Keratinocyte (primary cell): ENCODE results near the gene KATNA1. TPM values are rescaled to one million over a fixed set of nuclear protein-coding genes. Genes with fewer than 3 reads are reported as not detected.

Source experiments
- DNase-seq: peaks from one replicate; pipeline ENCODE4 v3.0.0-alpha.2; 2011; ENCODE audit warnings: low read depth, missing footprints, low spot score
- FAIRE-seq: peaks from 2 replicates; lab custom pipeline; 2011; peaks lifted over from hg19 to GRCh38; lab: Jason Lieb, UNC
- H2AFZ ChIP-seq: 2 replicates; pipeline ENCODE4 v1.6.0; 2012; ENCODE audit warnings: low read length, control low read depth, inconsistent platforms; ENCODE audit not compliant: control insufficient read depth
- H3K27ac ChIP-seq: 2 replicates; pipeline ENCODE4 v1.5.1; 2011; ENCODE audit warnings: low read length; ENCODE audit not compliant: control insufficient read depth, insufficient read depth
- H3K27me3 ChIP-seq: 3 replicates; pipeline ENCODE4 v1.6.0; 2011; ENCODE audit warnings: low read length; ENCODE audit not compliant: control insufficient read depth, insufficient read depth; ENCODE audit errors: extremely low read depth
- H3K36me3 ChIP-seq, 2 experiments: 2 replicates in 1 of 2; 3 replicates in 1 of 2; pipeline ENCODE4 v1.5.1; 2011; ENCODE audit warnings: low read length in 2 of 2, mild to moderate bottlenecking in 1 of 2; ENCODE audit not compliant: control insufficient read depth in 2 of 2, insufficient read depth in 2 of 2; ENCODE audit errors: extremely low read depth in 1 of 2
- H3K4me1 ChIP-seq: 3 replicates; pipeline ENCODE4 v1.5.1; 2011; ENCODE audit warnings: low read length; ENCODE audit not compliant: control insufficient read depth, insufficient read depth; ENCODE audit errors: extremely low read depth
- H3K4me2 ChIP-seq: 3 replicates; pipeline ENCODE4 v1.6.0; 2011; ENCODE audit warnings: low read depth, low read length; ENCODE audit not compliant: control insufficient read depth, insufficient read depth; ENCODE audit errors: extremely low read depth
- H3K4me3 ChIP-seq, 3 experiments: fragments of 200-600 bp in 1 of 3; sonication (generic) in 1 of 3; 2 replicates in 2 of 3; 3 replicates in 1 of 3; pipeline ENCODE4 v1.5.1; 2011 to 2016; ENCODE audit warnings: low read length in 3 of 3, mild to moderate bottlenecking in 3 of 3, control low read depth in 2 of 3, inconsistent platforms in 1 of 3, low read depth in 1 of 3, mixed read lengths in 1 of 3, mixed run types in 1 of 3, moderate library complexity in 1 of 3; ENCODE audit not compliant: control insufficient read depth in 2 of 3, insufficient read depth in 2 of 3; ENCODE audit errors: extremely low read depth in 1 of 3
- H3K79me2 ChIP-seq: 2 replicates; pipeline ENCODE4 v1.6.0; 2012; ENCODE audit warnings: low read length; ENCODE audit not compliant: control insufficient read depth, insufficient read depth
- H3K9ac ChIP-seq: 3 replicates; pipeline ENCODE4 v1.6.0; 2011; ENCODE audit warnings: low read length; ENCODE audit not compliant: control insufficient read depth, insufficient read depth; ENCODE audit errors: extremely low read depth
- H3K9me1 ChIP-seq: 3 replicates; pipeline ENCODE4 v1.6.0; 2011; ENCODE audit warnings: low read length; ENCODE audit not compliant: control insufficient read depth, insufficient read depth; ENCODE audit errors: extremely low read depth
- H3K9me3 ChIP-seq: 2 replicates; pipeline ENCODE4 v1.5.1; 2012; ENCODE audit warnings: low read depth, low read length; ENCODE audit not compliant: control insufficient read depth
- H4K20me1 ChIP-seq: 3 replicates; pipeline ENCODE4 v1.6.0; 2011; ENCODE audit warnings: low read length; ENCODE audit not compliant: control insufficient read depth, insufficient read depth; ENCODE audit errors: extremely low read depth
- EZH2 ChIP-seq: IDR thresholded peaks from one replicate; pipeline ENCODE4 v1.6.1; 2012; ENCODE audit warnings: inconsistent platforms, mild to moderate bottlenecking, low read length, moderate library complexity
- dilution Hi-C: fragments of 300-500 bp; cut with MboI; formaldehyde crosslinking; loops from one replicate; pipeline ENCODE4 v1.7.0; 2020; ENCODE audit warnings: low sequenced_read_pairs; ENCODE audit not compliant: extremely low pct_ligation_motif_present
- polyA plus RNA-seq, 5 experiments: library from polyadenylated mRNA; depleted of rRNA in 3 of 5; stranded (reverse) in 3 of 5; stranded (forward) in 1 of 5; unstranded in 1 of 5; fragments of >200 nt; gene quantifications; 1 replicate in 1 of 5; 2 replicates in 3 of 5; 3 replicates in 1 of 5; pipeline versions ENCODE4 v1.2.1 to v1.2.3, GENCODE V29; 2011 to 2012; ENCODE audit warnings: missing spikeins in 2 of 5, low read depth in 1 of 5, low replicate concordance in 1 of 5
- TF ChIP-seq, protein P1 (sequence below), 3 experiments: IDR thresholded peaks in 1 of 3; conservative IDR thresholded peaks in 1 of 3; optimal IDR thresholded peaks in 1 of 3; 2 replicates in 2 of 3; 3 replicates in 1 of 3; pipeline versions ENCODE3 to v1.5.1; 2011; ENCODE audit warnings: low read length in 3 of 3, mild to moderate bottlenecking in 3 of 3, moderate library complexity in 2 of 3, control low read depth in 1 of 3, inconsistent platforms in 1 of 3; ENCODE audit not compliant: insufficient read depth in 2 of 3; ENCODE audit errors: extremely low read depth in 1 of 3

KATNA1 gene
- polyA plus RNA-seq, 1 donor (not counting 4 experiments of a cell fraction or from before 2014, with no cell fraction given), result 36.8 TPM

DNA sequence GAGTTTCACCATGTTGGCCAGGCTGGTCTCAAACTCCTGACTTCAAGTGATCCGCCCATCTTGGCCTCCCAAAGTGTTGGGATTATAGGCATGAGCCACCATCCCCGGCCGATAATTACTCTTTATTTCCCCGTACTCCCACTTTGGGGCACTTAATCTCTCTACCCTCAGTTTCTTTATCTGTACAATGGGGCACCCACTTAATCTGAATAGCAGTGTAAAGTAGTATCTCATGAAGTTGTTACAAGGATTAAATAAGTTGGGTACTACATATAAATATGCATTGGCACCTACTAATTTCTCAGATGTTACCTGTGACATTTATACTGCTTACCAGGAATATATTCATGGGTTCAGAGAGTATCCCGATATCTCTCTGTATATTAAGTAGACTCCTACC, 67.2 kb downstream of the KATNA1 start:
- dilution Hi-C loops, result no loop called here
- peaks cover 18% of the 10 kb centered on the region for H3K4me1 ChIP-seq
- no peaks in the 10 kb centered on the region for H3K27me3 ChIP-seq
- no peak overlapping the region for H3K4me3 ChIP-seq
- H3K36me3 ChIP-seq, result peaks cover 2 to 4% of the 10 kb centered on the region in 2 experiments
- no peak overlapping the region for H3K9ac ChIP-seq
- peak overlapping the region; percentile 41 for H3K27ac ChIP-seq
- H4K20me1 ChIP-seq, result no peaks in the 10 kb centered on the region
- no peaks in the 10 kb centered on the region for H3K9me3 ChIP-seq
- peaks cover 1% of the 10 kb centered on the region for H3K79me2 ChIP-seq
- H3K4me2 ChIP-seq, result peak overlapping the region; percentile 79
- TF ChIP-seq EZH2, result no peak
- TF ChIP-seq, protein P1, sequence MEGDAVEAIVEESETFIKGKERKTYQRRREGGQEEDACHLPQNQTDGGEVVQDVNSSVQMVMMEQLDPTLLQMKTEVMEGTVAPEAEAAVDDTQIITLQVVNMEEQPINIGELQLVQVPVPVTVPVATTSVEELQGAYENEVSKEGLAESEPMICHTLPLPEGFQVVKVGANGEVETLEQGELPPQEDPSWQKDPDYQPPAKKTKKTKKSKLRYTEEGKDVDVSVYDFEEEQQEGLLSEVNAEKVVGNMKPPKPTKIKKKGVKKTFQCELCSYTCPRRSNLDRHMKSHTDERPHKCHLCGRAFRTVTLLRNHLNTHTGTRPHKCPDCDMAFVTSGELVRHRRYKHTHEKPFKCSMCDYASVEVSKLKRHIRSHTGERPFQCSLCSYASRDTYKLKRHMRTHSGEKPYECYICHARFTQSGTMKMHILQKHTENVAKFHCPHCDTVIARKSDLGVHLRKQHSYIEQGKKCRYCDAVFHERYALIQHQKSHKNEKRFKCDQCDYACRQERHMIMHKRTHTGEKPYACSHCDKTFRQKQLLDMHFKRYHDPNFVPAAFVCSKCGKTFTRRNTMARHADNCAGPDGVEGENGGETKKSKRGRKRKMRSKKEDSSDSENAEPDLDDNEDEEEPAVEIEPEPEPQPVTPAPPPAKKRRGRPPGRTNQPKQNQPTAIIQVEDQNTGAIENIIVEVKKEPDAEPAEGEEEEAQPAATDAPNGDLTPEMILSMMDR (optimal IDR thresholded peaks at IDR 0.05 in 1 of 3, IDR thresholded peaks at IDR 0.05 in 1 of 3, conservative IDR thresholded peaks at IDR 0.05 in 1 of 3; ENCODE audit: extremely low read depth in 1 of 3, insufficient read depth in 2 of 3, low read length in 3 of 3), result no peak
- H3K9me1 ChIP-seq, result no peaks in the 10 kb centered on the region
- DNase-seq (no peak), FAIRE-seq (no peak)
- H2AFZ ChIP-seq, result no peak overlapping the region

GRCh38 chr6:149580880-149581279, 67.6 kb downstream of the KATNA1 start:
- Histone ChIP-seq H3K4me3 (no peak overlapping the region), H3K27me3 (no peaks in the 10 kb centered on the region), H3K36me3 (peaks cover 2 to 9% of the 10 kb centered on the region in 2 experiments), H3K27ac (peak overlapping the region; percentile 41), H2AFZ (no peak overlapping the region), H3K4me2 (peak overlapping the region; percentile 79), H3K9me3 (no peaks in the 10 kb centered on the region), H3K9me1 (no peaks in the 10 kb centered on the region), H3K4me1 (peaks cover 18% of the 10 kb centered on the region), H3K9ac (no peak overlapping the region), H4K20me1 (no peaks in the 10 kb centered on the region), H3K79me2 (peaks cover 1% of the 10 kb centered on the region)
- DNase-seq, result peak; percentile 56
- TF ChIP-seq, protein P1 (optimal IDR thresholded peaks at IDR 0.05 in 1 of 3, IDR thresholded peaks at IDR 0.05 in 1 of 3, conservative IDR thresholded peaks at IDR 0.05 in 1 of 3; ENCODE audit: extremely low read depth in 1 of 3, insufficient read depth in 2 of 3, low read length in 3 of 3), result no peak
- peak; percentile 96 for FAIRE-seq
- dilution Hi-C loops, result no loop called here
